GM21367 (cell line): ENCODE data around the gene RGMA.

Experiments used
- ATAC-seq: cut with Tn5 transposase; IDR thresholded peaks from one replicate; pipeline ENCODE4 v1.9.1; 2021; ENCODE audit not compliant: unreplicated experiment

The RGMA gene

DNA sequence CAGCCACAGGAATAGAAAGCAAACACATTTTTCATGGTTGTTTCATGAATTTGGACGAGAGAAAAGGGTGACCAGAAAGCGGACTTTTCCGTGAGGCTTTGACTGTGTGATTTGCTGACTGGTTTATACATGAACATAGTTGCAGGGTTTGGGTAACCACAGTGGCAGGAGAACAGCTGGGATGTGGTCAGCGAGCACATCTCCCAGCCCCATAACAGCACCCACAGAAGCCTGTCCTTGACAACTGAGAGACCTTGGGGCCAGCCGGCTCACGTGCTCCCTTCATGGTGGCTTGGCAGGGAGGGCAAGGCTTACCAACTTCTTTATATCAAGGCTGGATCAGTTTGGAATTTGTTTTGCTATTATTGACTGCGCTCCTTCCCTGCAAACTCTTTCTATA is 13.2 kb upstream of the RGMA start:
- ATAC-seq = no peak

GRCh38 chr15:93093765-93094164 is 4.8 kb upstream of the RGMA start:
- ATAC-seq = no peak

GRCh38 chr15:93091465-93091864 is 2.5 kb upstream of the RGMA start:
- no peak for ATAC-seq

- no peak for ATAC-seq
These were observed 805 bp upstream of the RGMA start for GRCh38 chr15:93089727-93090305.

- no peak for ATAC-seq
These were observed 621 bp downstream of the RGMA start for GRCh38 chr15:93088200-93088980.

DNA sequence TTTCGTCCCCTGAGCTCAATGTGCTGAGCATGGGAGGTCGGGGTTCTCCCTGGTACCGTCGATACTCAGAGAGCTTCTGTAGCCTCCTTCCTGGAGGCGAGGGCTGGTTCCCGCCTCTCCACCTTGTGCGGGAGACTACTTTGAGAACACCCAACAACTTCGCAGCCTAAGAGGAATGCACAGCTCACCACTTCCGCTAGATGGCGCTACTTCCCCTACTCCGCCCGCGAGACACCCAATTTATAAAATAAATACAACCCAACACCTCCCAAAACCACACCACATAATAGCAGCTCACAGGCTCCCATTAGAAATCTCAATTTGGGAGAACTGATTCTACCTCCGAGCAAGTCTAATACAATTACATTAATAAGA is 1.2 kb downstream of the RGMA start:
- peak; percentile 51 for ATAC-seq

DNA sequence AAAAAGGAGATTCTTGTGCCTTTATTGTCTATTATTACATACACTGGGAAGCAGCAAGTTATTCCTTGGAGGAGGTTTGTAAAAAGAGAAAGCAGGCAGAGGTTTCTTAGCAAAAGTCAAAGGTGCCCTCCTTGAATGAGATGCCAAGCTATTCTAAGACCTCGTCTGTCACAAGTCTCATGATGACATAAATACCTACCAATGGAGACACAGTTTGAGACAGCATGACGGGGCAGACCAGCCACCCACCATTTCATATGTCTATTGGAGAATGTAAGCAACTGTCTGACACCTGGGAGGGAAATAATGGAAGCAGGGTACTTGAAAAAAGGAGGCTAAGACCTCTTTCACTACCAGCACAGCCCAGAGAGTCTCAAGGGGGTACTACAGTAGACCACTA is 2.2 kb downstream of the RGMA start:
- ATAC-seq = no peak

DNA sequence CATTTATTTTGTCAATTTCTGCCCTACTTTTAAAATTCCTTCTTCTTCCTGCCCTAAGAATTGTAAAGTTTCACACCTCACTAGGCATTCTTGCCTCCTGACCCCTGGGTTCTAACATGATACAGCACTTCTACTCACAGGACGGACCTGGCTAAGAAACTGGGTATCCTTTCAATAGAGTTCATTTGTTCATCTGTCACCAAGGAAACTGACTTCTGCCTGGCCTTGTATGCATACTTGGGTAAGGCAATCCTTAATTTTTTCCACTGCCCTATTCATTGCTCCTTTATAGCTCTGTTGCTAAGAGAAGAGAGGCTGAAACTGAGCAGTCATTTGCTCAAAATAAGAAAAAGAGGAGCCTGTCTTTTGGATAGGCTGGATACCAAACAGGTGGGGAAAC is 3.3 kb downstream of the RGMA start:
- no peak for ATAC-seq

DNA sequence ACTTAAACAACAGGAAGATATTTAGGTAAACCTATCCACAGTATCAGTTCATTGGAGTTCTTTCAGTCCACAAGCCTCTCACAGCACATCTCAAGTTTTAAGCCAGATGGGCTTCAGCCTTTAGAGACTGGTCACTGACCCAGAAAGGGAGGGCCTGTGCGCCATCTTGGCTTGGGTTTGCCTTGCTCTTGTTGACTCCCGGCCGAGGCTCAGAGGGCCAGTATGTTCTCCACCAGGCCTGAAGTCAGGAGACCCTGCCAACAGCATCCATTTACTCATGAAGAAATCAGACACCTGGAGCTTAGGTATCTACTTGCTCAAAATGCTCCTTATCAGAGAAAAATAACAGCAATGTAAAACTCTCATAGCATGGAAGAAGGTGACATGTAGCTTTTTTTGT is 6.2 kb downstream of the RGMA start:
- ATAC-seq = no peak

DNA sequence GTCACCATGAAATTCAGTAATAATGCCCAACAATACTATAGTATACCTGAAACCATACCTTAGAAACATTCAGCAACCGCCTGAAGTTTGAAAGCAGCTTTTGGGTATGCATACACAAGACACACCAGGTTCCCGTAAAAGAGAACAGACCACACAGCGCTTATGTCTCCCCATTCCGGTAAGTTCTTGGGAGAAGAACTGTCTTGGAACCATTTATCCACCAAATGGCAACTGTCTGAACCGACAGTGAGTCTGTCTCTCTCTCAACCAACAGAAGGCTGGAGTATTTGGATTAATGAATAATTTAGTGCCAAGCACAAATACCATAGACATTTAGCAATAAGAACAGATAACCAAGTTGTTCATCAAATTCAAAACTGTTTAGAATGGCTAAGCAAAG is 7.6 kb downstream of the RGMA start:
- no peak for ATAC-seq

- no peak for ATAC-seq
These were observed 8.6 kb downstream of the RGMA start for GRCh38 chr15:93080451-93080850.

GRCh38 chr15:93076875-93077274 is 12.1 kb downstream of the RGMA start:
- no peak for ATAC-seq

GRCh38 chr15:93076217-93076616 is 12.8 kb downstream of the RGMA start:
- no peak for ATAC-seq

DNA sequence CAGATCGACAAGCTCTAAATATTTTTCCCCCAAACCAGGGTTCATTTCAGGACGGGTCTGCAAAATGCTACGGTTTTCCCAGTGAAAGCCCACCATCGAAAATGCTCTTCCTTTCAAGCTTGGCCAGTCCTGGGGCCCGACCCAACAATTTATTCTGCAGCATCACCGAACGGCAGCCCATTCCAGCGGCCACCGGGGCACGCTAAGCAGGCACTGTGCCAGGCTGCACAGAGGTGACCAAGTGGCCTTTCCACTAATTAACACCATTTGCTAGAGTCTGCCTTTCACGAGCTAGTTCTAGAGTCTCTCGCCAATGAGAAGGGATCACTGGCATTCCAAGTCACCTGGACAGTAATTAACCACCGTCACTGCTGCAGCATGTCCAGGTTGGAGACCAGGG is 14.4 kb downstream of the RGMA start:
- no peak for ATAC-seq

GRCh38 chr15:93073465-93073952 is 15.5 kb downstream of the RGMA start:
- ATAC-seq = no peak

DNA sequence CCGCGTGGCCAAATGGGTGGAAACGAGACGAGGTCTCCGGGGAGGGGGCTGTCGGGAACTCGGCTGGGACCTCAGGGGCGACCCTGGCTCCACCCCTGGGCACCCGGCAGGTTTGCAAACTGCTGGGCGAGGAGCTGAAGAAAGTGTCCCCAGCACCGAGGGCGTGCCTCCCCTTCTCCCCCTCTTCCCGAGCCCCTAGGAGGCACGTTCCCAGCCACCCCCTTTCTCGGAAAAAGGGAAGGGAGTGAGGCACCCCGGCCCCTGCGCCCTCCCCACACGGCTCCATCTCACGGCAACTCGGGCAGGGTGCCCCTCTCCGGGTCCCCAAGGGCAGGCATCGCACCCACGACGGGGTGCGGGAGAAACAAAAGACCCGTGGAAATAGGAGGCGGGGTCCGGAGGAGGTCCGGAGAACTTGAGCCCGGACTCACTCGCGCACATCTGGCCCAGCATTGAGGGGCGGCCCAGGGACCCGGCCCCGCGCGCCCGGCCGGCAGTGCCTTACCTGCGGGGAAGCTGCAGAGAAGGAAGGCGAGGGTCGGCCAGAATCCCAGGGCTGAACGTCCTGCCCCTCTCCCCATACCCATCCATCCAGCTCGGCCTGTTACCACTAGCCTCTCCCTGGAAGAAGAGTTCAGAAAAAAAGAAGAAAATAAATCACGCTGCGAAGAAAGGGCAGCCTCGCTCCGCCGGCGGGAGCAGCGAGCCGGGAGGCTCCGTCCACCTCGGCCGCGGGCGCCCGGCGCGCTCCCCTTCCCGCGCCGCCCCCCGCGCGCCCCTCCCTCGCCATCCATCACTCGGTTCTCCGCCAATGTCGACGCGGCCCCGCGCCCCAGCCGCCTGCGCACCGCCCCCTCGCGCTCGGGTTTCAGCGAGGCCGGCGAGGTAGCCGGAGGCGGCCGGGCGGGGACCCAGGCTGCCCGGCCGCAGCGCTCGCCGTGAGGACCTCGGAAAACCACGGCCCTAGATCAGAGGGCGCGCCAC is 16.3 kb downstream of the RGMA start:
- no peak for ATAC-seq

GRCh38 chr15:93072011-93072410 is 17.0 kb downstream of the RGMA start:
- ATAC-seq = no peak

DNA sequence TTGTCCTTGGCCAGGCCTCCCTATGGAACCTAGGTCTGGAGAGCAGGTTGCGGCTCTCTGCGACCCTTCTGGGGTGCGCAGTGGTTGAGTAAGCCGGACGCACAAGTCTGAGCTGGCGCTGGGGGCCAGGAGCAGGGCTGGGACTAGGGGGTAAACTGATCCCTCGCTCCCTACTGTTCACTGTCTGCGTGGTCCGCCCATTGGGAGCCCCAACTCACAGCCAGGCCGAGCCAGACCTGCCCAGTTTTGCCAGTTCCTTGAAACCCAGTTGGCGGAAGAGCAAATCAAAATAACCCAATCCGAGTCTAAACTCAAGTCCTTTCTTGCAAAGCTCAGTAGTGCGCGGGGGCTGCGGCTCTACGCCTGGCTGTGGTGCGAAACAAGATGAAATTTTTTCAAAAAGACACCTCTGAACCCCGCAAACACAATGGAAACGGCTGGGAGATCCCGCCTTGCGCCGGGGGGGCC is 17.5 kb downstream of the RGMA start:
- no peak for ATAC-seq

- no peak for ATAC-seq
These were observed 18.3 kb downstream of the RGMA start for GRCh38 chr15:93070551-93071296.

- ATAC-seq = no peak
These were observed 18.9 kb downstream of the RGMA start for GRCh38 chr15:93070132-93070531.
